SHP77 treated with DMSO at 0.1 percent for 48 hours (cell line): ENCODE results near the gene NAP1L1.

Experiments used
- DNase-seq: peaks from one replicate; lab custom pipeline; 2025; lab: John Stamatoyannopoulos, UW

NAP1L1 gene

DNA sequence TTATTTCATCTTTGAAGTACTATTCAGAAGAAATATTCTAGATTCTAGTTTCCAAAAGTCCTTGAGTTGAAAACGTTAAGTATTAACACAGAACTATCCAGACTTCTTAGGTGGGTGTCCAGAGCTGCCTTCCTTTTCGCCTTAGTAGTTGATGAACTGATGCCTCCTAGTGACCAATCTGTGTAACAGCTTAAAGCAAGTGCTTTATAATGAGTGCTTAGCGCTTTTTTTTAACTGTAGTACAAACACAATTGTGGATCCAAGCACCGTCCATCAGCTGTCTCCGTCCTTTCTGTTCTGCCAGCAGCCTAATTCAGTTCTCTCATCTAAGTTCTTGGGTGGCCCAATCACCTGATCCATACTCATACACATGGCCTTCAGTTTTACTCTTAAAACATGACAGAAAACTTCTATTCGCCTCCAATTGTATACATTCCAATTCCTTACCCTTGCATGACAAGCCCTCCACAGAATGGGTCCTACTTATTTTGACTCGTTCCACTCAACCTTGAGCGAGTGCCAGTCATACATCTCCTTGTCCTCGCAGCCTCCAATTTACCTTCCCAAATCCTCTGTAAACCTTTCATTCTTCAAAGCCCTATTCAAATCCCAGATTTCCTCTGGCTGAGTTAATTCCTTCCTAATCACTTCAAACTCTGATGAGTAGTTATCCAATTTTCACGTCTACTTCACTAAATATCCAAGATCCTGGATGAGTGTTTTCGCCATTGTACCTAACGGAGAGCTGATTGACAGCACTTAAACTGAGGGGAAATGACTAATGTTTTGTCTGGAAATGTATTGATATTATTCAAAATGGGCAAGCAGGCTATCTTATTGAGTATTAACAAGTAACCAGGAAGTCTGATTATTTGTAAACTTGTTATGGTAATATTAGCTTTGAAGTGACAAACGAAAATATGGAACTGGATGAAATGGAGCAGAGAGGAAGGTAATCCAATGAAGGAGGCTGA is 47.1 kb downstream of the NAP1L1 start:
- DNase-seq, result peak; percentile 61

- DNase-seq, result no peak
These were observed 49.4 kb downstream of the NAP1L1 start for GRCh38 chr12:76035045-76035444.

DNA sequence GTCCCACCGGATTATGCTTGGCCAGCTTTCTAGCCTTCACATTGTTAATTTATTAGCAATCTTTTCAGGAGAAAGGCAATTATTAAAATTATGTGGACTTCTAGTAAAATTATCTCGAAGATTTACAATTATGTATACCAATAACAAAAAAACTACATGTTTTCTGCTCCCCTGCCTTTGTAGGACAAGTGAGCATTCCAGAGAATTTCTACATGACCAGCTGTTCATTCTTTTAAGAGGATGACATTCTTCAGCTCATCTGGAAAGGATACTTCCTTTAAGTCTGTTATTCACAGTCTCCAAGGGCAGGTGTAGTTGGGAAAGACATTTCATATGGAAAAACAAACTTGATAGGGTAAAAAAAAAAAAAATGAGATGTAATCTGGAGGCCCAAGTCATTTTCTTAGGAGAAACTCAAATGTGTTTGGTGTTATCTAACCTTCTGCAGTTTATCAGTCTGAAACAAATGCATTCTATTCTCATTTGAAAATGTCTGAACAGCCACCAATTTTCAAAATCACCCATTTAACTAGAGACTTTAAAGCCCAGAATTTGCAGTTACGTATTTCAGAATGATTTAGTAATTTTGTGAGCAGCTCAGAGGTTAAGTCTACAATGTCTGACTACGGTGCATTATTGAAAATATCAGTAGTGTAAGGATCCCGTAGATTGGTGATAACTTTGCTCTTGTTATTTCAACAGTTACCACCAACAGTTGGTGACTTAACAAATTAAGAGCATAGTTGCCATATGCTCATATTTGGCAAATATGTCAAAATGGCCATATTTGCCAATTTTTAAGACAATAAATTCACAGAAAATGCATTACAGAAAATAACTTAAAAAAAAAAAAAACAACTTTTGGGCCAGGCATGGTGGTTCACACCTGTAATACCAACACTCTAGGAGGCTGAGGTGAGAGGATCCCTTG is 51.1 kb downstream of the NAP1L1 start:
- DNase-seq, result no peak

DNA sequence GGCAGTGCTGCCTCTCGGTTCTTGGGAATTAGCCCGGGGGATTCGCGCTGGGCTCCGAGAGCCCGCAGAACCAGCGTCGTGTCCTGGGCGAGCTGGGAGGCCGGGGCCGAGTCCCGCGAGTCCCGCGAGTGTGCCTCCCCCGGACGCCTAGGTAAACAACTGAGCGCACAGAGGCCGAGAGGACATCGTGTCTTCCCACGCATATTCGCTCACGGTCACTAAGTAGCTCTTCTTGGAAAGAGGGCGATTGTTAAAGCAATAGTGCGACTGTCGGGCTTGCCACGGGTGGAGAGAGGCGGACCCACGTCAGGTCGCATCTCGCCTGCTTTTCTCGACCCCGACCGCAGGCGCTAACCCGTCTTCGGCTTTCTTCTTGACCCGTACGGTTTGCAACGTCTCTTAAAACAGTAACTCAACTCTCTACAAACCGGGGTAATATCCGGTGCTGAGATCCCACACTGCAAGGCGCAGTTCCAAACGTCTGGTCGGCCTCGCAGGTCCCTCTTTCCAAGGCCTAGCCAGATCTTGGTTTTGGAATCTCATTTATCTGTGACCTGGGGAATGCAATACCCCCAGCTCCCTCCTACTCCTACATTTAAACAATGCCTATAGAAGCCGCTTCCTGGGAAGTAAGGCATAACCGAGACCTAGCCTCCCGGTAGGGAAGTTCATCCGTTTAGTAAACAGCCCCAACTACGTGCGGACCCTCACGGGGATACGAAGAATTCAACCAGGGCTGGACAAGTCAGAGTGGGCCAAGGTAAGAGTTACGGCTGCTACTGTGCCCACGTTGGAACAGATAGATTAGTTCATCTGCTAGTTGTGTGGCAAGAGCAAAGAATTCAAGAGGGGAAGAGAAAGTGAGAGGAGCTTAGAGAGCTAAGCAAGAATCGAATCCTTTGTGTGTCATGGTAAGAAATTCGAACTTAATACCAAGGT is 52.2 kb downstream of the NAP1L1 start:
- DNase-seq, result no peak

GRCh38 chr12:76031414-76032042 is 53.0 kb downstream of the NAP1L1 start, which contains the start of gene PHLDA1:
Gene PHLDA1, minus strand, starts transcription at chr12:76031776.
- DNase-seq, result peak; percentile 94

DNA sequence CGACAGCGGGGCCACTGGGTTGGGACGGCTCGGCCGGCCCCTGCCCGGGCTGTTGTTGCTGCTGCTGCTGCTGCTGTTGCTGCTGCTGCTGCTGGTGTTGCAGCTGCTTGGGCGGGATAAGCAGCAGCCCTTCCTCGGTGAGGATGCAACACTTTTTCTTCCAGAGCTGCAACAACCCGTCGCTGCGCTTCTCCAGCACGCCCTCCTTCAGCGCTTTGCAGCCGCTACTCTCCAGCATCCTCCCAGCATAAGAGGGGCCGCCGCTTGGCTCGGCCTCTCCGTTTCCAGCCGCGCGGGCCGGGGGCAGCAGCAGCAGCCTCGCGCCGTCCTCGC is 53.4 kb downstream of the NAP1L1 start:
- DNase-seq, result no peak

- peak; percentile 17 for DNase-seq
These were observed 54.0 kb downstream of the NAP1L1 start for GRCh38 chr12:76030341-76031080.

- DNase-seq, result no peak
These were observed 54.5 kb downstream of the NAP1L1 start for GRCh38 chr12:76029982-76030340.

- no peak for DNase-seq
These were observed 55.8 kb downstream of the NAP1L1 start for GRCh38 chr12:76028571-76029277.

- DNase-seq, result no peak
These were observed 57.8 kb downstream of the NAP1L1 start for GRCh38 chr12:76026643-76027063.

DNA sequence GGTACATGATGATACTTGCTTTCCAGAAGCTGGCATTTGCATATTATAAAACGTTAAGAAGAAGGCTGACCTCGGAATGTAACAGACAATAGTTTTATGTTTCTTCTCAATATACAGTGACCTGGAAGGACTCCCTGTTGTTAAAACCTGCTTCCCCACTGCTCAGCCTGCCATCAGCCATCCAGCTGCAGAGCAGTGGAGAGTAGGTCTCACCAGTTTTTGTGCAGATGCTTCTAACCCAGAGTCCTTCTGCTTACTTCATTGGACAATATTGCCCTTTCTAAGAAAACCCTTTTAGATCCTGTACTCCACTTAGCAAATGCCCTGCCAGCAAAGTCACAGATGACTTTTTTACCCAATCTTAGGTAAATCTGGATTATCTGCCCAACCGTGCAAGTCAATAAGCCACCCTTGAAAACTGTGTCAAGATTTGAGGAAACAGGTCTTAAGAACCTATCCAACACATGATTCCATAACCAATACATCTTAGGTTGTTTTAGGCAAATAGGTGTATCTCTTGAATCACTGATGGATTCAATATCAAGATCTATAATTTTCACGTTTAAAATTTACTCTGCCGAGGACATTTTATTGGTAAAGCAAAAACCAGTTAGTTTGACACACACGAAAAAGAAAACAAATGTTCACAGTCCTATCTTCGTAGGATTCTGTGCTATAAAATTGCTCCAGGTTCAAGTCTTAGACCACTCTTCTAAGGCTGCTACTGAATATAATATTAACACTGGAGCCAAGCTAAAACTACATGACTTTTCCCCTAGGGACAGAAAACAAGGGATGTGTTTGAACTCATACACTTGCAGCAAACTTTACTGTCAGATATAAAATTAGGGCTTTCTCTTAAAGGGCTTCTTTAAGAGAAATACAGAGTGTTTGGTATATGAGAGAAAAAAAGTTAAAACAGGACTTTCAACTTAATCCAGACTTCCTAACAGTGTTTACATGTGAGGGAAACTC is 58.6 kb downstream of the NAP1L1 start:
- no peak for DNase-seq

DNA sequence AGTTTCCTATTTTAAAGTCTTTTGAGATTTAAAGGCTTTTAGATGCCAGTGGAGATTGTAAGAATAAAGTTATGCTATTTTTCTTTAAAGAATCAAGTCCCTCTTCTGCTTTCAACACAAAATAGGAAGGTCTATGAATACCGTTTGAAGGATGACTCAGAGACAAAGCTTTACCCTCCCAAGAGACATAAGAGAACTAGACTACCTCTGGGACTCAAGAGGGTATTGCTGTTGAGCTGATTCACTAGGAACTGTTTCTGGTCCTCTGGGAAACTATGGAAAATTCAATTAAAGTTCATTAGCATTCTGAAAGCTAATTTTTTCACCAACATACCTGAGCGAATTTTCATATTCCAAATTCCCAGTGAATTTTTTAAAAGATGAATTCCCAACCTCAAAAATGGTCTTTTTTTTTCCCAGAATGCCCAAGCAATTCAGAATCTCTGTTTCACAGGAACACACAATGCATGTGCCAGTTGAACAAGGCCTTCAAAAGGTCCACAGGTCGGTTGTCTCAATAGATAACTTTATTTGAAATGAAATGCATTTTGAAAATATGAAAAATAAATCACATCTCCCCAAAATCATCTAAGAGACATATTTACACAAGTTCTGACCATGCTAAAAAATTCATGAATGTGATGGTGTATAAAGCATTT is 59.4 kb downstream of the NAP1L1 start:
- DNase-seq, result no peak

- DNase-seq, result no peak
These were observed 60.2 kb downstream of the NAP1L1 start for GRCh38 chr12:76024102-76024781.

DNA sequence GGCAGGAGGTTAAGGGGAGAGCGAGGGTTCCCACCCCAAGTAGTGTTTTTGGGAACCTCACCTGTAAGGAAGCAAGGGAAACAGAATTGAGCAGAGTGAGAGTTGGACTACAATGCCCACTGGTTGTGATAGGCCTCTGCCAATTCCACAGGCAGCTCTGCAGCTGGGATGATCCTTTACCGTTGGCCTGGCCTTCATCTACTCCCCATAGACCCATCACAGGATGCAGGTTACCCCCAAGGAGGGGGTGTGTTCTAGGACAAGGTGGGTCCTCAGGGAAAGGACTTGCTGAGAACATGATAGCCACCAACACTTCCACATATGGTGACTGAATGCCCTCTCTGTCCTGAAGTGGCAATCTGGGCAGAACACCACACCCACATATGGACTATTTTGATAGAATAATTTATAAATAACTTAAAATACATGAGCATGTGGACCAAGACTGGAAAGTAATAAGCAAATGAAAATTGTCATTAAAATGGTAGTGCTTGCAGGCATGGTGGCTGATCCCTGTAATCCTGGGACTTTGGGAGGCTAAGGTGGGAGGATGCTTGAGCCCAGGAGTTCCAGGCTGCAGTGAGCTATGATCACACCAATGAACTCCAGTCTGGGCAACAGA is 61.3 kb downstream of the NAP1L1 start:
- DNase-seq, result no peak

DNA sequence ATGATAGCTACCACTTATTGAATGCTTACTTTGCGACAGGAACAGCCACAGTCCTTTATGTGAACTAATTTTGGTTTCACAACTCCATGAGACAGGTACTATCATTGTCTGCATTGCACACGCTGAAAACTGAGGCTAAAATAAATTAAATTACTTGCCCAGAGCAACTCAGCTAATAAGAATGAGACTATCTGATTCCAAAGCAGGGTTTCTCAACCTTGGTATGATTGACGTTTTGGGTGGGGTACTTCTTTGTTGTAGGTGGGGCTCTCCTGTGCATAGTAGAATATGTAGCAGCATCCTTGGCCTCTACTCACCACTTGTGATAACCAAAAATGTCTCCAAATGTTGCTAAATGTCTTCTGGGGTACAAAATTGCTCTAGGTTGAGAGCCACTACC is 62.0 kb downstream of the NAP1L1 start:
- no peak for DNase-seq

GRCh38 chr12:76020731-76021672 is 63.5 kb downstream of the NAP1L1 start:
- DNase-seq, result no peak
